K562 (cell line): ENCODE data around the gene GAS2L2. TPM values are rescaled to one million over a fixed set of nuclear protein-coding genes. Genes with fewer than 3 reads are reported as not detected.

Experiments
- ATAC-seq: fragments of 200-7000 bp; cut with Tn5 transposase; 3 replicates; pipeline ENCODE4 v1.9.1; 2020; ENCODE audit warnings: moderate library complexity
- BruUV-seq: library from RNA; stranded (reverse); fragments of 400-500 nt; replicated peaks from 2 replicates; lab custom pipeline; 2021; lab: Mats Ljungman, UMichigan
- CTCF ChIA-PET: fragments of 300-600 bp; formaldehyde crosslinking; extraction: SDS; loops from one replicate; lab custom pipeline; 2021; ENCODE audit warnings: low intra/inter-chr PET ratio; lab: Yijun Ruan, JAX
- POLR2A ChIA-PET: fragments of 300-600, 350-650 bp; sonication (Branson Sonifier 250); formaldehyde crosslinking; extraction: SDS; loops from one replicate; lab custom pipeline; 2021; ENCODE audit warnings: antibody characterized with exemption, inconsistent platforms; lab: Yijun Ruan, JAX
- DNase-seq, 4 experiments: peaks; one replicate each; pipeline versions ENCODE4 v3.0.0 to v3.0.0-alpha.2; 2011 to 2018; ENCODE audit warnings: low spot score in 3 of 4, mixed read lengths in 3 of 4; ENCODE audit errors: extremely low read depth in 1 of 4
- FAIRE-seq: peaks from 2 replicates; lab custom pipeline; 2011; peaks lifted over from hg19 to GRCh38; lab: Jason Lieb, UNC
- H2AFZ ChIP-seq: 2 replicates; pipeline ENCODE4 v1.6.0; 2011; ENCODE audit warnings: low read depth, low read length, control low read depth, inconsistent platforms
- H3K27ac ChIP-seq: fragments of 200-600 bp; 3 replicates; pipeline ENCODE4 v1.8.0; 2011; ENCODE audit warnings: low read depth, mild to moderate bottlenecking, control low read depth, inconsistent platforms, low read length, moderate library complexity, mixed read lengths; ENCODE audit errors: extremely low read depth
- H3K27me3 ChIP-seq, 2 experiments: fragments of 300-600 bp in 1 of 2; 2 replicates in 1 of 2; 3 replicates in 1 of 2; pipeline versions ENCODE4 v1.6.0 to v1.8.0; 2011; ENCODE audit warnings: inconsistent platforms in 2 of 2, low read length in 2 of 2, mild to moderate bottlenecking in 1 of 2, mixed read lengths in 1 of 2, moderate library complexity in 1 of 2; ENCODE audit not compliant: control insufficient read depth in 2 of 2, insufficient read depth in 2 of 2
- H3K36me3 ChIP-seq: fragments of 300-600 bp; 3 replicates; pipeline ENCODE4 v1.8.0; 2011; ENCODE audit warnings: mild to moderate bottlenecking, low read length, inconsistent platforms; ENCODE audit not compliant: control insufficient read depth, insufficient read depth
- H3K4me1 ChIP-seq, 2 experiments: fragments of 200-600 bp in 1 of 2; replicated peaks in 1 of 2; 2 replicates in 1 of 2; 3 replicates in 1 of 2; pipeline versions ENCODE4 v1.5.1 to v1.8.0; 2011; ENCODE audit warnings: inconsistent platforms in 2 of 2, low read length in 2 of 2, mild to moderate bottlenecking in 1 of 2, mixed read lengths in 1 of 2, moderate library complexity in 1 of 2; ENCODE audit not compliant: control insufficient read depth in 2 of 2, insufficient read depth in 2 of 2
- H3K4me2 ChIP-seq: 2 replicates; pipeline ENCODE4 v1.6.1; 2011; ENCODE audit warnings: low read length, control low read depth, inconsistent platforms, mixed read lengths; ENCODE audit not compliant: insufficient read depth
- H3K4me3 ChIP-seq: fragments of 200-600 bp; sonication (generic), shearing (Covaris generic); 2 replicates; pipeline ENCODE4 v1.5.1; 2016; ENCODE audit warnings: control low read depth, inconsistent platforms
- H3K79me2 ChIP-seq: fragments of 200-600 bp; 3 replicates; pipeline ENCODE4 v1.8.0; 2011; ENCODE audit warnings: low read length, inconsistent platforms; ENCODE audit not compliant: control insufficient read depth, insufficient read depth
- H3K9ac ChIP-seq, 2 experiments: 2 replicates each; pipeline versions ENCODE4 v1.6.0 to v1.6.1; 2011; ENCODE audit warnings: low read depth in 2 of 2, low read length in 2 of 2, control low read depth in 1 of 2, inconsistent platforms in 1 of 2, mild to moderate bottlenecking in 1 of 2, mixed read lengths in 1 of 2; ENCODE audit not compliant: insufficient read depth in 1 of 2
- H3K9me1 ChIP-seq: one replicate; pipeline ENCODE4 v1.6.0; 2011; ENCODE audit warnings: inconsistent platforms, mild to moderate bottlenecking, low read length, moderate library complexity; ENCODE audit not compliant: control insufficient read depth, insufficient read depth
- H3K9me3 ChIP-seq: replicated peaks from 2 replicates; pipeline ENCODE4 v1.5.1; 2011; ENCODE audit warnings: low read depth, low read length, inconsistent platforms; ENCODE audit not compliant: control insufficient read depth, insufficient read depth
- H4K20me1 ChIP-seq: replicated peaks from 2 replicates; pipeline ENCODE4 v1.6.1; 2011; ENCODE audit warnings: low read length, inconsistent platforms, mixed read lengths; ENCODE audit not compliant: control insufficient read depth, insufficient read depth
- CC2D1A ChIP-seq: fragments of 450-650 bp; IDR thresholded peaks from 2 replicates; pipeline ENCODE4 v1.6.1; 2017; ENCODE audit warnings: mild to moderate bottlenecking
- KLF10 ChIP-seq: fragments of 250-450 bp; sonication (Bioruptor Pico); IDR thresholded peaks from 2 replicates; pipeline ENCODE4 v1.6.1; 2021; ENCODE audit warnings: matching md5 sums
- NR2F6 ChIP-seq: fragments of 450-650 bp; formaldehyde crosslinking; IDR thresholded peaks from 2 replicates; pipeline ENCODE4 v1.4.0; 2020; ENCODE audit warnings: mild to moderate bottlenecking
- PTBP1 ChIP-seq: fragments of 200-400 bp; formaldehyde crosslinking; IDR thresholded peaks from 2 replicates; pipeline ENCODE4 v1.6.1; 2017; ENCODE audit warnings: low read depth, low read length
- TRIM24 ChIP-seq, 2 experiments: fragments of 450-650 bp; IDR thresholded peaks; 2 replicates each; pipeline ENCODE4 v1.6.1; 2016
- ZKSCAN1 ChIP-seq: fragments of 150-350 bp; IDR thresholded peaks from 2 replicates; pipeline ENCODE4 v1.6.1; 2016; ENCODE audit warnings: low read depth, low read length
- WGBS: fragments of 100-300 bp; shearing (Covaris generic); methylation state at CpG from one replicate; pipeline ENCODE4 v1.1.6; 2016; ENCODE audit warnings: low coverage, mixed read lengths; ENCODE audit not compliant: insufficient coverage; ENCODE audit errors: missing lambda C conversion rate; 5-methylcytosine and 5-hydroxymethylcytosine counted together
- in situ Hi-C: fragments of 300-500 bp; cut with MboI; formaldehyde crosslinking; loops from 4 replicates; pipeline ENCODE4 v1.15.0; 2018; ENCODE audit warnings: inconsistent platforms, mixed read lengths
- intact Hi-C: fragments of 100-400 bp; cut with micrococcal nuclease; formaldehyde crosslinking; loops from 2 replicates; pipeline ENCODE4 v1.14.2; 2022
- polyA plus RNA-seq, 8 experiments: library from polyadenylated mRNA; depleted of rRNA in 4 of 8; stranded (reverse) in 5 of 8; unstranded in 3 of 8; fragments of >200 nt; fragmentation: Nextera tagmentation in 2 of 8; fragmentation: Illumina TruSeq in 1 of 8; extraction: Ambion mirVana in 2 of 8; extraction: Trizol in 1 of 8; gene quantifications; 2 replicates each; pipeline versions ENCODE4 v1.2.1 to v1.2.3, GENCODE V29; 2011 to 2014; ENCODE audit warnings: inconsistent platforms in 1 of 8, missing spikeins in 1 of 8
- total RNA-seq, 7 experiments: library from RNA; depleted of rRNA in 6 of 7; stranded (reverse); fragments of >200 nt in 6 of 7; fragmentation: Illumina TruSeq in 2 of 7; extraction: Trizol in 2 of 7; gene quantifications; 2 replicates each; pipeline versions ENCODE4 v1.2.1 to v1.2.3, GENCODE V29; 2011 to 2021; ENCODE audit warnings: low replicate concordance in 1 of 7
- TF ChIP-seq, protein P1 (sequence below), 3 experiments: fragments of 200-800 bp in 1 of 3; sonication (Bioruptor generic) in 1 of 3; sonication (generic) in 1 of 3; formaldehyde crosslinking in 1 of 3; IDR thresholded peaks; 2 replicates each; pipeline versions ENCODE4 v1.6.1 to v1.8.0; 2016 to 2022; ENCODE audit warnings: mild to moderate bottlenecking in 2 of 3, missing compliant biosample characterization in 2 of 3, missing genetic modification characterization in 2 of 3, missing genetic modification reagents in 1 of 3
- TF ChIP-seq, protein P2 (sequence below): fragments of 250-450 bp; sonication (Bioruptor Pico); IDR thresholded peaks from 2 replicates; pipeline ENCODE4 v1.4.0; 2020
- TF ChIP-seq, protein P3 (sequence below): sonication (generic); formaldehyde crosslinking; IDR thresholded peaks from 2 replicates; pipeline ENCODE4 v1.8.0; 2022; ENCODE audit warnings: mild to moderate bottlenecking, missing genetic modification reagents

The GAS2L2 gene
- total and polyA plus RNA-seq, 9 of the 15 experiments (the other 6 are each of a cell fraction or from before 2014, with no cell fraction given), result not detected

DNA sequence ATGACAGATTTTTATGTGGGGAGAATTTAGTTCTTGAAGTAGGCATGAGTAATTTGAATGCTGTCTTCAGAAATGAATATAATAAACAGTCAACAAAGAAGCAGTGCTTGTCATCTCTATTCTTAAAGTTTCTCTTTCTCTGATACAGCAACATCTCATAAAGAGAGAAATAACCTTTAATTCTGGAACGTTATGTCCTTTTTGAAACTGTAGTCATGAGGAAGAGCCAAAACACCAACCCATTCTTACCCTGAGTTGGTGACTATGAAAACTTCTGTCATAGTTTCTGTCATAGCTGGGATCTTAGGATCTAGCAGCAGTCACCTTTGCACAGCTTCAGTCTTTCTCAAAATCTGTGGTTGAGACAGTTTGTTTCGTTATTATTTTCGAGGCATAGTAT lies 36.9 kb downstream of the GAS2L2 start:
- H3K79me2 ChIP-seq, result no peaks in the 10 kb centered on the region
- H3K27me3 ChIP-seq, result no peaks in the 10 kb centered on the region
- ATAC-seq (no peak), FAIRE-seq (no peak), DNase-seq (no peak)
- no peak overlapping the region for H3K9ac ChIP-seq
- ChIA-PET CTCF (no interaction called here), POLR2A (interaction anchor here (0.7 to 0.8 kb wide), 3 partner anchors 13 to 85 kb away, joined by 3 to 4 read pairs (median 3); no protein-coding TSS in a partner anchor)
- intact Hi-C loops, result no loop called here
- WGBS, result 88% methylated on average over 3 of the region's 3 CpGs
- H3K9me3 ChIP-seq, result no peaks in the 10 kb centered on the region
- H3K4me2 ChIP-seq, result no peak overlapping the region
- no TSS peak for BruUV-seq
- in situ Hi-C loops, result no loop called here
- no peak overlapping the region for H3K4me3 ChIP-seq
- no peaks in the 10 kb centered on the region for H4K20me1 ChIP-seq
- H3K9me1 ChIP-seq, result no peaks in the 10 kb centered on the region
- no peak for TF ChIP-seq PTBP1
- no peak for TF ChIP-seq NR2F6 (CRISPR knock-in tag)
- no peak for TF ChIP-seq ZKSCAN1
- TF ChIP-seq, protein P1, sequence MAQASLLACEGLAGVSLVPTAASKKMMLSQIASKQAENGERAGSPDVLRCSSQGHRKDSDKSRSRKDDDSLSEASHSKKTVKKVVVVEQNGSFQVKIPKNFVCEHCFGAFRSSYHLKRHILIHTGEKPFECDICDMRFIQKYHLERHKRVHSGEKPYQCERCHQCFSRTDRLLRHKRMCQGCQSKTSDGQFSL (CRISPR knock-in tag; IDR thresholded peaks at IDR 0.05), result no peak
- TF ChIP-seq, protein P1 (tag; IDR thresholded peaks at IDR 0.05), result no peak
- TF ChIP-seq CC2D1A, result no peak
- TF ChIP-seq, protein P2, sequence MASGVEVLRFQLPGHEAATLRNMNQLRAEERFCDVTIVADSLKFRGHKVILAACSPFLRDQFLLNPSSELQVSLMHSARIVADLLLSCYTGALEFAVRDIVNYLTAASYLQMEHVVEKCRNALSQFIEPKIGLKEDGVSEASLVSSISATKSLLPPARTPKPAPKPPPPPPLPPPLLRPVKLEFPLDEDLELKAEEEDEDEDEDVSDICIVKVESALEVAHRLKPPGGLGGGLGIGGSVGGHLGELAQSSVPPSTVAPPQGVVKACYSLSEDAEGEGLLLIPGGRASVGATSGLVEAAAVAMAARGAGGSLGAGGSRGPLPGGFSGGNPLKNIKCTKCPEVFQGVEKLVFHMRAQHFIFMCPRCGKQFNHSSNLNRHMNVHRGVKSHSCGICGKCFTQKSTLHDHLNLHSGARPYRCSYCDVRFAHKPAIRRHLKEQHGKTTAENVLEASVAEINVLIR (CRISPR knock-in tag), result no peak
- no peak for TF ChIP-seq KLF10 (CRISPR knock-in tag)
- TF ChIP-seq, protein P3, sequence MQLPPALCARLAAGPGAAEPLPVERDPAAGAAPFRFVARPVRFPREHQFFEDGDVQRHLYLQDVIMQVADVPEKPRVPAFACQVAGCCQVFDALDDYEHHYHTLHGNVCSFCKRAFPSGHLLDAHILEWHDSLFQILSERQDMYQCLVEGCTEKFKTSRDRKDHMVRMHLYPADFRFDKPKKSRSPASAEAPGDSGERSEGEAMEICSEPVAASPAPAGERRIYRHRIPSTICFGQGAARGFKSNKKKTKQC, result no peak
- TF ChIP-seq TRIM24 (IDR thresholded peaks at IDR 0.05), result no peak
- peaks cover 90% of the 10 kb centered on the region for H3K36me3 ChIP-seq
- H2AFZ ChIP-seq, result no peak overlapping the region
- H3K27ac ChIP-seq, result no peak overlapping the region
- no peaks in the 10 kb centered on the region for H3K4me1 ChIP-seq
